HG03457 (cell line): ENCODE results near the gene MYH7.
"Not testable (repeated sequence)": the region's sequence is repeated elsewhere in the genome, so short reads cannot be mapped to it uniquely, and the experiment has no call there.

Experiments used
- ATAC-seq: cut with Tn5 transposase; IDR thresholded peaks from one replicate; pipeline ENCODE4 v1.9.1; 2021; ENCODE audit warnings: moderate number of reproducible peaks; ENCODE audit not compliant: unreplicated experiment

MYH7 gene

DNA sequence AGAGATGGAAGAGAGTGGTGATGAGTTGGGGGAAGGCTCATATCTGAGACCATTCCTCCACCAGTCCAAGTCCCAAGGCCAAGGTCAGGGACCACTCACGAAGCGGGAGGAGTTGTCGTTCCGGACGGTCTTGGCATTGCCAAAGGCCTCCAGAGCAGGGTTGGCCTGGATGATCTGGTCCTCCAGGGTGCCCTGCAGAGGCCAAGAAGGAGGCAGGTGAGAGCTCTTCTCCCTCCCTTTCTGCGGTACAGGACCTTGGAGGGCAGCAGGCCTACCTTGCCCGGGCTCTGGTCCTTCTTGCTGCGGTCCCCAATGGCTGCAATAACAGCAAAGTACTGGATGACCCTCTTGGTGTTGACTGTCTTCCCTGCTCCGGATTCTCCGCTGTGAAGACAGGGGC, 4.0 kb downstream of the MYH7 start:
- no peak for ATAC-seq

DNA sequence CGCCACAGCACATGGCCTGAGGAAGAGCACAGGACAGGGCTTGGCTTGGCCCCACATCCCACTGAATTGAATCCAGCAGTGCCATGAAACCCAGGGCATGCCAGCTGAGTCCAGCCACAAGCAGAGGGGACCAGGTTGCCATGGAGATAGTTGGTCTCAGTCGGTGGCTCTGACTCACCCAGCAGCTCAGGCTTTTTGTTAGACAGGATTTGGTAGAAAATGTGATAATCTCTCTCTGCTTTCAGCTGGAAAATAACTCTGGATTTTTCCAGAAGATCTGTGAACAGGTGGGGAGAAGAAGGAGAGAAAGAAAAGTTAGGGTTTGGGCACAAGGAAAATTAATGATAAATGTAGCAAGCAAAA, 4.8 kb downstream of the MYH7 start:
- ATAC-seq: no peak

DNA sequence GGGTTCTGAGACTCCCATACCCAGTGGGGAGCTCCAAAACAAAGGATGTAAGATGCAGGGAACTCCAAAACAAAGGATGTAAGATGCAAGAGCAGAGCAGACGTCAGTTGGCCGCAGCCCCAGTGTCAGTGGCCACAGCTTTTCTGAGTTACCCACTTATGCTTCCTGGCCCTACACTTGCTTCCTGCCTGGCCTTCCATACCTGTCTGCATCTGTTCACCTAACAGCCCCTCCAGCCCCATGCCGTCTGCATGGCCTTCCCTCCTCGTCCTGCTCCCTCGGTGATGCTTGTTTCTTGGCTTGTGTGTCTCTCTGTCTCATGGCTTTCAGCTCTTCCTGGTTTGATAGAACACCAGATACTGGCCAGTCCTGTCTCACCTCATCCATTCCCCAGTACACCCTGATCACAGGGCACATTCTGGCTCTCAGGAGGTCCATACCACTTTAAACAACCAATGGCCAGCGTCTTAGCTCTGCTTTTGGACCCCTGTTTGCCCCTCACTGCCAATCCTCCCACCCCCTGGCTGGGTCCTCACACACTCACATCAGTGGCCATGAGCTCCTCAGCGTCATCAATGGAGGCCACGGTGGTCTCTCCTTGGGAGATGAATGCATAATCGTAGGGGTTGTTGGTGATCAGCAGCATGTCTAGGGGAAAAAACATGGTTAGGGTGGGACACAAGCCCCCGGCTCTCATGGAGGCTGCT, 5.3 kb downstream of the MYH7 start:
- no peak for ATAC-seq

DNA sequence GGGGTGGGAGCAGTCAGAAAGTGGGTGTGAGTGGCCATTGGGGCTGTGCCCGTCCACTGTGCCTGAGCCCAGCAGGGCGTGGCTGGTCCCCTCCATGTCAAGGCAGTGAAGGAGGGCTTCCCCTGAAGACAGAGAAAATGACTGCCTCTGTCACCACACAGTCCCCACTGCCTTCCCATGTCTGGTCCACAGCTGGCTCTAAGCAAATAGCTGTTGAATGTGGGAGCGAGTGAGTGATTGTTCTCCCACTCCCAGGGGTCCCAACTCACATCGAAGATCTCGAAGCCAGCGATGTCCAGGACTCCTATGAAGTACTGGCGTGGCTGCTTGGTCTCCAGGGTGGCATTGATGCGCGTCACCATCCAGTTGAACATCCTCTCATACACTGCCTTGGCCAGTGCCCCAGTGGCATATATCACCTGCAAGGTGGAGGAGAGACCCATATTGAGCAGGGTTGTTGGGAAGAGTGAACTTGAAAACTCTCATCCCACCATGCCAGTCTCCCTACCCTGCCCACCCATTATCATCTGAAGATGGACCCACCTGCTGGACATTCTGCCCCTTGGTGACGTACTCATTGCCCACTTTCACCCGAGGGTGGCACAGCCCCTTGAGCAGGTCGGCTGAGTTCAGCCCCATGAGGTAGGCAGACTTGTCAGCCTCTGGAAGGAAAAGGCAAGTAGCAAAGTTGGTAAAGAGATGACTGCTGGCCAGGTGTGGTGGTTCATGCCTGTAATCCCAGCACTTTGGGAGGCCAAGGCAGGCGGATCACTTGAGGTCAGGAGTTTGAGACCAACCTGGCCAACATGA, 6.6 kb downstream of the MYH7 start:
- ATAC-seq: no peak

DNA sequence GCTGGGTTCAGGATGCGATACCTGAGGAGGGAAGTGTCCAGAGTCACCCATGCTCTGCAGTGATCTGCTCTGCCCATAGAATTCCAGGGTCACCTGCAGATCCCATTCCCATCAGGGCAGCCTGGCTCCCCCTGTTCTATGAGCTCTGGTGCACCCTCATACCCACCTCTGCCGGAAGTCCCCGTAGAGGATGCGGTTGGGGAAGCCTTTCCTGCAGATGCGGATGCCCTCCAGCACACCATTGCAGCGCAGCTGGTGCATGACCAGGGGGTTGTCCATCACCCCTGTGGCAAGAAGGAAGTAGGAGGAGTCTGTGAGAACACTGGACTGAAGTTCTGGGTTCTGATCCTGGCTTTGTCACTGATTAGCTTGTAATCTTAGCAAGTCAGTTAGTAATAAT, 9.7 kb downstream of the MYH7 start:
- ATAC-seq: not testable (repeated sequence)

- no peak for ATAC-seq
These were observed 10.3 kb downstream of the MYH7 start for GRCh38 chr14:23425169-23425568.

GRCh38 chr14:23423657-23424056, 11.8 kb downstream of the MYH7 start:
- ATAC-seq: no peak

GRCh38 chr14:23421594-23421993, 13.9 kb downstream of the MYH7 start:
- ATAC-seq: no peak

DNA sequence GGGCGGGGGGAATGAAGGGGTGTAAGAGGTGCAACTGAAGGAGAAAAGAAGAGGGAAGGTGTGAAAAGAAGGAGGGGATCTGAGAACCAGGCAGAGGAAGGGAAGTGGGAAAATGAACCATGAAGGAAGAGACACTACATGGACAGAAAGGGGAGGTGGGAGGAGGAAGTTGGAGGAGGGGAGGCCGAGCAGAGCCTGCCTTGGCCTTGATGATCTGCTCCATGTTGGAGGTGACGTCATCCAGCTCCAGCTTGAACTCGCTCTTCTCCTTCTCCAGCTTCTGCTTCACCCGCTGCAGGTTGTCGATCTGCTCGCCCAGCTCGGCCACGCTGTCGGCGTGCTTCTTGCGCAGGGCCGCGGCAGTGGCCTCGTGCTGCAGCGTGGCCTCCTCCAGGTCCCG, 15.8 kb downstream of the MYH7 start:
- ATAC-seq: not testable (repeated sequence)

DNA sequence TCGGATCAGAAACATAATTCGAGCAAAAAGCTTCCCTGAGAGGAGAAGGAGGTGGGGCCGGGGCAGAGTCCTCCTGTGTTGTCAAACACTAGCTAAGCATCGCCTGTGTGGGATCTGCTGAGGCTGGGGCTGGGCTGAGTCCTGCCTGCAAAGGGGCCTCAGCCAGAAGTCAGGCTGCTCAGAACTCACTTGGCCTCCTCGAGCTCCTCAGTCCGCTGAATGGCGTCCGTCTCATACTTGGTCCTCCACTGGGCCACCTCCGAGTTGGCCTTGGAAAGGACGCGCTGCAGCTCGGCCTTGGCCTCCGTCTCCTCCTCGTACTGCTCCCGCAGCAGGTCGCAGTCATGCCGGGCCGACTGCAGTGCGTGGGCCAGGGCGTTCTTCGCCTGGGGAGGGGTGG, 17.4 kb downstream of the MYH7 start:
- no peak for ATAC-seq

GRCh38 chr14:23417269-23417668, 18.2 kb downstream of the MYH7 start:
- ATAC-seq: not testable (repeated sequence)

DNA sequence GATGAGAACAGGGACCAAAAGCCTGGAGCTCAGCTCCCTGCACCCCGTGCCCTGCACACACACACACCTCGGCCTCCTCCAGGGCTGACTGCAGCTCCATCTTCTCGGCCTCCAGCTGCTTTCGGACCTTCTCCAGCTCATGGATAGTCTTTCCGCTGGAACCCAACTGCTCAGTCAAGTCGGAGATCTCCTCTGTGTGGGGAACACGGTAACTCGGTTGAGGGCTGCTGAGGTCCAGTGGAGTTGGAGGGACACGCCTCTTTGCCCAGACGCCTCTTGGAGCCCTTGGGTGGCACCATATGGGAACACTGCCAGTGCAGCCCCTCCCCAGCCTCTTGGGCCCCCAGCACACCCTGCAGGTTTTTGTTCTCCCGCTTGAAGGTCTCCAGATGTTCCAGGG, 18.7 kb downstream of the MYH7 start:
- no peak for ATAC-seq

DNA sequence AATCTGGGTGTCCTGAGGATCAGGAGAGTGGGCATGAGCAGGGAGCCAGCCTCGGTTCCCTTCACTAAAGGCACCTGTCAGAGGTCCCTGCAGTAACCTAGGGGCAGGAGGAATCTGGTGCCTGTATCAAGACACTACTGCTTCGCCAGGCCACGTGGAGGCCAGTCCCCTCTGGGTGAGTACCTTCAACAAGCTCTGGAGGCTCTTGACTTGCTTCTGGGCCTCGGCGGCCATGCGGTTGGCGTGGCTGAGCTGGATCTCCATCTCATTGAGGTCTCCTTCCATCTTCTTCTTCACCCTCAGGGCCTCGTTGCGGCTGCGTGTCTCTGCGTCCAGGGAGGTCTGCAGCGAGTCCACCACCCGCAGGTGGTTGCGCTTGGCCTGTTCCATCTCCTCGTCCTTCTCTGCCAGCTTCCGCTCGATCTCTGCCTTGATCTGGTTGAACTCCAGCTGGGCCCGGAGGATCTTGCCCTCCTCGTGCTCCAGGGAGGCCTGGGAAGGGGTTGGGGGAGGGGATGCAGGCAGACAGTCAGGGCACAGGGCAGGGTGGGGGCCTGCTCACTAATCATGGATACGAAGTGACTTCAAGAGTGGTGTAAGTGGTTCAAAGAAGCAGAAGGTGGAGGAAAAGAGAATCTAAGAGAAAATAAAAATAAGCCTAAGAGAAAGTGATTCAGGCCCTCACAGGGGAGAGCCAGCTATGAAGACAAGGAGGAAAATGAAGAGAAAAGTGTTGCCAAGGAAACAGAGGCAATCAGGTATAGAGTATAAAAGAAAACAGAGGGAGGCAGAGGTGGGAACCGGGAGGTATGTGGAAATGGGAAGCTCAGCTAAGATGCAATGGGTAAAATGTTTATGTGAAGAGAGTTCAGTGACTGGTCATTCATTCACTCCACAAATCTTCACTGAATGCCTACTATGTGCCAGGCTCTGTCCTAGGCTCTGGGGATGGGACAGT, 19.4 kb downstream of the MYH7 start:
- ATAC-seq: no peak

GRCh38 chr14:23414906-23415820, 20.3 kb downstream of the MYH7 start:
- no peak for ATAC-seq

DNA sequence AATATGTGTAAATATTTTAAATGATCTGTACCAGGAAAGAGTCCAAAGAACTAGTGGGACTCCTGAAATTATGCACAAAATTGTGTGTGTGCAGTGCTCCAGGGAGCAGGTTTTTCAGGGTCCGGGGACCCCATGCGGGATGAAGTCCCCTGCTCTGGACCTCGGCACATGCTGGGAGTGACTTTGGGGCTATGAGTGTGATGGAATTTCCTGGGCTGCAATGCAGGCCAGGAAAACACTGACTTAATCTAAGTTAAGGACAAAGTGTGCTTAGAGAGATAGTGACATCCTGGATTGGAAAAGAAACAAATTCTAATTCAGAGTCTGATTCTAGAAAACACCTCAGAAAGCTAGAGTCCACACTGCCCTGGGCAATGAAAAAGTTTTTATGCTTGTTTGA, 21.2 kb downstream of the MYH7 start:
- ATAC-seq: no peak

DNA sequence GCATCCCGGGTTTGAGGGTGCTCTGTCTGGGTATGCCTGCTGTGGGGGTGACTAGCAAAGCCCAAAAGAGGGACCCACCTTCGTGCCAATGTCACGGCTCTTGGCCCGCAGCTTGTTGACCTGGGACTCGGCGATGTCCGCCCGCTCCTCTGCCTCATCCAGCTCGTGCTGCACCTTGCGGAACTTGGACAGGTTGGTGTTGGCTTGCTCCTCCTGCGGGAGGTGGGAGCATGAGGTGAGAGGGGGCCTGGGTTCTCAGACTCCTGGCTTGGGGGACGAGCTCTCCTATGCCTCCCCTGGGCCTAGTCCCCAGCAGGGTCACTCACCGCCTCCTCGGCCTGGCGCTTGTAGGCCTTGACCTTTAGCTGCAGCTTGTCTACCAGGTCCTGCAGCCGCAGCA, 21.8 kb downstream of the MYH7 start:
- no peak for ATAC-seq

DNA sequence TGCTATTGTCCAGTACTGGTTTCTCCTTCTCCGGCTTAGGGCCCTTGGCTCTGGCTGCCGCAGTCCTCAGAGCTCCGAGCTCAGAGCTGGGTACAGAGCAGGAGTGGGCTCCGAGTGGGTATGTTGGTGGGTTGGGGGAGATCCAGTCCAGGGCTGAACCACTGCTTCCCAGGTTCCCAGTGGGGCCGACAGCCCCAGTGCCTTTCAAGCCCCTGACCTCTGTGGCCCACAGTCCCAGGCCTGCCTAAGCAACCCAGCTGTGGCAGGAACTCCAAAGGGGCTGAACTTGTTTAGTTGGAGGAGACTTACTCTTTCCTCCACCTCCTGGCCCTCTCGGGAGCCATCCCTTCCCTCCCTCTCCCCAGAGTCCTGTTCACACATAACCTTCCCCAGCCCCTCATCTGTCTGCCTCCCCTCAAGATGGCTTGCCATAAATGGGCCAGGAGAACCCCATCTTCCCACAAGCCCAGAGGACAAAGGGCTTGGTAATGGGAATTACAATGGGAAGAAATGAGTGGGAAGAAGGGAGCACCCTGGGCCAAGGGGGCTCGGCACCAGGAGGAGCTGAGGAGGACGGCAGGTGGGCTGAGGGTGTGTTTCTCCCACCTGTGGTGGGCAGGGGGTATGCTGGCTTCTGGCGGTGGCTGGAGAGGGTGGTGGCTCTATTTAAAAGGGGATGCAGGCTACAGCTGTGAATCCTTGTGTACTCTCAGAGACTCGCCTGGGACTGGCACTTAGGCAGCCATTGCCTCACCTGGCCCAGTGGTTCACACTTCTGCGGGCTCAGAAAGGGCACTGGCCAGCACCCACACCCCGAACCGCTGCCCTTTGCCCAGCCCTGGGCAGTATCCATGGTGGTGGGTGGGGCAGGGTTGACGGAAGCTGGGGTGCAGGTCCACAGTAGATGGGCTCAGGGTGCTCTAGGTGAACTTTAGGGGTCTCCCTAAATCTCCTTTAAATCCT, 23.6 kb downstream of the MYH7 start:
- ATAC-seq: no peak

DNA sequence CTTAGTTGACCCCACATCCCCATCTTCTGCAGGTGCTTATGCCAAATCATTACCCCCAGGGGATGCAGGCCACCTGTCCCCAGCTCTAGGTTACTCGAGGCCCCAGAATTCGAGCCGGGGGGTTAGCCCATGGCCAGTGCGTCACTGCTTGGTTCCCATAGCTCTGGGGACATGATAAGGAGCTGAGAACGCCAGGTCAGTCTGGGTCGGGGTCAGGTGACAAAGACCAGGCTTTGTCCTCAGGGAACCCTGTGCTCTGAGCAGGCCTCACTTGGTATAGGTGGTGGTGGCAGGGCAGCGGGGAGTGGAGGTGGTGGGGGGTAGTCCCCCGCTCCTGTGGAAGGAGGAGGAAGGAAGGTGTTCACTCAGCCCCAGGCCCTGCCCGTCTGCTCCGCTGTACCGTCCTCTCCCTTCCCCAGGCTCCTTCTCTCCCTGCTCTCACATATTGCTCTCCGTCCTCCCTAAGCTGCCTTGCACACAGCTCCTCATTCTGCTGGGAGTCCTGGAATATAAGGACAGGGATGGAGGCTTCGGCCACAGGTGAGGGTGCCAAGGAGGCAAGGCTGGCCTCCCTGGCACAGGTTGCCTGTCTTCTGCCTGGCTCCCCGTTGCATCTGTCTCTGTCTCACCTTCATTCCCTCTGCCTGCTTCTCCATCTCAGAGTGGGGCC, 25.4 kb downstream of the MYH7 start:
- no peak for ATAC-seq

GRCh38 chr14:23409475-23409874, 26.0 kb downstream of the MYH7 start:
- no peak for ATAC-seq
